ENCODE measurements around the gene MISP. TPM values are rescaled to one million over a fixed set of nuclear protein-coding genes. Genes with fewer than 3 reads are reported as not detected.
A peak's percentile ranks its signal among the peaks of the same experiment; 100 is the strongest.

The MISP gene
- total RNA-seq, 1 experiment from 2014 or later = 0.70 TPM

DNA sequence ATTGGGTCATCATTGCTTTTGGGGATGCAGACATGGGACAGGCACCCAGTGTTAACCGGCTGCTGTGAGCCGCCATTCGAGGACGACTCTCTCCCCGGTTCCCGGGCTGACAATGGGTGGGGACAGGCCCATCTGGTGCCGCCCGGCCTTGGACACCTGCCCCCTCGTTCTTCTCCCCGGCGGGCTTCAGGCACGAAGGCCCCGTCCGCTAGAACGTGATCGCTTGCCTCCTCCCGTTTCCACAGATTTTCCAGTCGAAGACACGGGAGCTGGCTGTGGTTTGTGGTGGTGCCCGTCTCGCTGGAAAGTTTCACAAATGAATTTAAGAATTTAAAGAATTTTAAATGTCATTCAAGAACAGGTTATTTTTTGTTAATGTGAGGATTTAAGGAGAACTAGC, 40.1 kb upstream of the MISP start (continued):
- TF ChIP-seq, protein P1, sequence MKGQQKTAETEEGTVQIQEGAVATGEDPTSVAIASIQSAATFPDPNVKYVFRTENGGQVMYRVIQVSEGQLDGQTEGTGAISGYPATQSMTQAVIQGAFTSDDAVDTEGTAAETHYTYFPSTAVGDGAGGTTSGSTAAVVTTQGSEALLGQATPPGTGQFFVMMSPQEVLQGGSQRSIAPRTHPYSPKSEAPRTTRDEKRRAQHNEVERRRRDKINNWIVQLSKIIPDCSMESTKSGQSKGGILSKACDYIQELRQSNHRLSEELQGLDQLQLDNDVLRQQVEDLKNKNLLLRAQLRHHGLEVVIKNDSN (CRISPR knock-in tag; IDR thresholded peaks at IDR 0.05) = no peak
- no peak for TF ChIP-seq KAT7 (CRISPR knock-in tag; IDR thresholded peaks at IDR 0.05; ENCODE audit: borderline replicate concordance)
- no peak for TF ChIP-seq ZNF219 (CRISPR knock-in tag; IDR thresholded peaks at IDR 0.05; ENCODE audit: borderline replicate concordance)

DNA sequence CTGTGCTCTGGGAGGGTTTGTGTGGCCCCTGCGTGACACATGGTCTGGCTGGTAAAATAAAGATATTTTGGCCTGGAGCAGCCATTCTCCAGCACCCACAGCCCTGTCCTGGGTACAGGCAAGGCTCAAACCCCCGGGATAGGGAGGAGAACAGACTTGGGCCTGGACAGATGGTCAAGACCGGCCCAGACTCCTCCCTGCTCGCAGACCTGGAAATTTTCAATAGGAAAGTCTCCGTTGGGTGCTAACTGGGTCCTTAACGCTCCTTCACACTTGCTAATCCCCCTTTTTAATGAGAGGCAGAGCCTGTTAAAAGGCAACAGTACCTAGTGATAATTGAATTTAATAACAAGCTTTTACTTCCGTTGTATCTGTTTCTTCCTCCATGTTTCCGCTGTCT, 39.7 kb upstream of the MISP start:
- DNase-seq (ENCODE audit: low spot score) (no peak), ATAC-seq (no peak)
- Mint-ChIP-seq H3K27me3 (ENCODE audit: low read depth) (peaks cover 18% of the 10 kb centered on the region), H3K9me3 (peaks cover 14% of the 10 kb centered on the region), H3K36me3 (peaks cover 8% of the 10 kb centered on the region), H3K4me3 (peak overlapping the region; percentile 50), H3K27ac (peak overlapping the region; percentile 50), H3K4me1 (peaks cover 10% of the 10 kb centered on the region)
- ChIA-PET POLR2A (no interaction called here), CTCF (interaction anchor here (0.6 to 1.6 kb wide), 3 partner anchors 23 to 31 kb away, joined by 3 to 8 read pairs (median 3); no protein-coding TSS in a partner anchor)
- TF ChIP-seq ETV6 (CRISPR knock-in tag; IDR thresholded peaks at IDR 0.05) (no peak), ZNF263 (CRISPR knock-in tag; IDR thresholded peaks at IDR 0.05; ENCODE audit: low read depth) (no peak), RELA (CRISPR knock-in tag; IDR thresholded peaks at IDR 0.05; ENCODE audit: borderline replicate concordance) (no peak)
- TF ChIP-seq, protein P2, sequence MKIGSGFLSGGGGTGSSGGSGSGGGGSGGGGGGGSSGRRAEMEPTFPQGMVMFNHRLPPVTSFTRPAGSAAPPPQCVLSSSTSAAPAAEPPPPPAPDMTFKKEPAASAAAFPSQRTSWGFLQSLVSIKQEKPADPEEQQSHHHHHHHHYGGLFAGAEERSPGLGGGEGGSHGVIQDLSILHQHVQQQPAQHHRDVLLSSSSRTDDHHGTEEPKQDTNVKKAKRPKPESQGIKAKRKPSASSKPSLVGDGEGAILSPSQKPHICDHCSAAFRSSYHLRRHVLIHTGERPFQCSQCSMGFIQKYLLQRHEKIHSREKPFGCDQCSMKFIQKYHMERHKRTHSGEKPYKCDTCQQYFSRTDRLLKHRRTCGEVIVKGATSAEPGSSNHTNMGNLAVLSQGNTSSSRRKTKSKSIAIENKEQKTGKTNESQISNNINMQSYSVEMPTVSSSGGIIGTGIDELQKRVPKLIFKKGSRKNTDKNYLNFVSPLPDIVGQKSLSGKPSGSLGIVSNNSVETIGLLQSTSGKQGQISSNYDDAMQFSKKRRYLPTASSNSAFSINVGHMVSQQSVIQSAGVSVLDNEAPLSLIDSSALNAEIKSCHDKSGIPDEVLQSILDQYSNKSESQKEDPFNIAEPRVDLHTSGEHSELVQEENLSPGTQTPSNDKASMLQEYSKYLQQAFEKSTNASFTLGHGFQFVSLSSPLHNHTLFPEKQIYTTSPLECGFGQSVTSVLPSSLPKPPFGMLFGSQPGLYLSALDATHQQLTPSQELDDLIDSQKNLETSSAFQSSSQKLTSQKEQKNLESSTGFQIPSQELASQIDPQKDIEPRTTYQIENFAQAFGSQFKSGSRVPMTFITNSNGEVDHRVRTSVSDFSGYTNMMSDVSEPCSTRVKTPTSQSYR (CRISPR knock-in tag; IDR thresholded peaks at IDR 0.05) = no peak
- TF ChIP-seq, protein P3, sequence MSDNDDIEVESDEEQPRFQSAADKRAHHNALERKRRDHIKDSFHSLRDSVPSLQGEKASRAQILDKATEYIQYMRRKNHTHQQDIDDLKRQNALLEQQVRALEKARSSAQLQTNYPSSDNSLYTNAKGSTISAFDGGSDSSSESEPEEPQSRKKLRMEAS (CRISPR knock-in tag; IDR thresholded peaks at IDR 0.05) = no peak

DNA sequence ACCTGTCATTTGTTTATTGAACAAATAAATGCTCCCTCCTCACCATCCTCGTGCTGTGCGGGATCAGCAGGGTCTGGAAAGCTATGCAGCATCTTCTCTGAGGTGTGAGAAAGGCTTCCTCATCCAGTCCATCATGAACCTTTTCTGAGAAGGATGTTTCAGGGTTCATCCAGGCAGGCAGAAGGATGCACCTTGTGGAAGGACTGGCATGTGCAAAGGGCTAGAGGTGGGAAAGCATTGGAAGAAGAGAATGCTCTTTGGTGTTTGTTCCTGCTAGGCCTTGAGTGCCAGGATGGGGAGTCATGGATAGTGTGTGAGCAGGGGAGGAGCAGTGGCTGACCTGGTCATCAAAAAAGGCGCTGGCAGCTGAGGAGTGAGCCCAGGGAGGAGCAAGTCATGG, 35.6 kb upstream of the MISP start:
- CTCF ChIA-PET = interaction anchor here (0.5 to 0.8 kb wide), 2 partner anchors 54 to 116 kb away, joined by 3 read pairs; no protein-coding TSS in a partner anchor
- POLR2A ChIA-PET = no interaction called here
- peaks cover 19% of the 10 kb centered on the region for H3K4me1 Mint-ChIP-seq
- peaks cover 4% of the 10 kb centered on the region; the same call in 1 of the 2 replicates for H3K27me3 Mint-ChIP-seq (ENCODE audit: low read depth)
- no peak for DNase-seq (ENCODE audit: low spot score)
- no peak overlapping the region for H3K4me3 Mint-ChIP-seq
- H3K36me3 Mint-ChIP-seq = 0 out of 2 replicates have a peak, but pooled peaks cover 4% of the 10 kb centered on the region
- peaks cover 9% of the 10 kb centered on the region for H3K9me3 Mint-ChIP-seq
- TF ChIP-seq CREB1 (CRISPR knock-in tag; IDR thresholded peaks at IDR 0.05) = no peak
- no peak for TF ChIP-seq ZNF416 (CRISPR knock-in tag; IDR thresholded peaks at IDR 0.05)
- no peak for TF ChIP-seq MXD4 (CRISPR knock-in tag; IDR thresholded peaks at IDR 0.05; ENCODE audit: borderline replicate concordance)
- TF ChIP-seq, protein P4, sequence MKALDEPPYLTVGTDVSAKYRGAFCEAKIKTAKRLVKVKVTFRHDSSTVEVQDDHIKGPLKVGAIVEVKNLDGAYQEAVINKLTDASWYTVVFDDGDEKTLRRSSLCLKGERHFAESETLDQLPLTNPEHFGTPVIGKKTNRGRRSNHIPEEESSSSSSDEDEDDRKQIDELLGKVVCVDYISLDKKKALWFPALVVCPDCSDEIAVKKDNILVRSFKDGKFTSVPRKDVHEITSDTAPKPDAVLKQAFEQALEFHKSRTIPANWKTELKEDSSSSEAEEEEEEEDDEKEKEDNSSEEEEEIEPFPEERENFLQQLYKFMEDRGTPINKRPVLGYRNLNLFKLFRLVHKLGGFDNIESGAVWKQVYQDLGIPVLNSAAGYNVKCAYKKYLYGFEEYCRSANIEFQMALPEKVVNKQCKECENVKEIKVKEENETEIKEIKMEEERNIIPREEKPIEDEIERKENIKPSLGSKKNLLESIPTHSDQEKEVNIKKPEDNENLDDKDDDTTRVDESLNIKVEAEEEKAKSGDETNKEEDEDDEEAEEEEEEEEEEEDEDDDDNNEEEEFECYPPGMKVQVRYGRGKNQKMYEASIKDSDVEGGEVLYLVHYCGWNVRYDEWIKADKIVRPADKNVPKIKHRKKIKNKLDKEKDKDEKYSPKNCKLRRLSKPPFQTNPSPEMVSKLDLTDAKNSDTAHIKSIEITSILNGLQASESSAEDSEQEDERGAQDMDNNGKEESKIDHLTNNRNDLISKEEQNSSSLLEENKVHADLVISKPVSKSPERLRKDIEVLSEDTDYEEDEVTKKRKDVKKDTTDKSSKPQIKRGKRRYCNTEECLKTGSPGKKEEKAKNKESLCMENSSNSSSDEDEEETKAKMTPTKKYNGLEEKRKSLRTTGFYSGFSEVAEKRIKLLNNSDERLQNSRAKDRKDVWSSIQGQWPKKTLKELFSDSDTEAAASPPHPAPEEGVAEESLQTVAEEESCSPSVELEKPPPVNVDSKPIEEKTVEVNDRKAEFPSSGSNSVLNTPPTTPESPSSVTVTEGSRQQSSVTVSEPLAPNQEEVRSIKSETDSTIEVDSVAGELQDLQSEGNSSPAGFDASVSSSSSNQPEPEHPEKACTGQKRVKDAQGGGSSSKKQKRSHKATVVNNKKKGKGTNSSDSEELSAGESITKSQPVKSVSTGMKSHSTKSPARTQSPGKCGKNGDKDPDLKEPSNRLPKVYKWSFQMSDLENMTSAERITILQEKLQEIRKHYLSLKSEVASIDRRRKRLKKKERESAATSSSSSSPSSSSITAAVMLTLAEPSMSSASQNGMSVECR (CRISPR knock-in tag; IDR thresholded peaks at IDR 0.05; ENCODE audit: borderline replicate concordance) = no peak
- TF ChIP-seq GTF2I (CRISPR knock-in tag; conservative IDR thresholded peaks at IDR 0.05) = 0 out of 2 replicates have a peak, but pooled peaks have one; percentile 17
- TF ChIP-seq EMX1 (CRISPR knock-in tag; IDR thresholded peaks at IDR 0.05) = no peak
- no peak overlapping the region for H3K27ac Mint-ChIP-seq
- ATAC-seq = no peak
